SU-DHL-6 (cell line): Measurements from ENCODE around the gene TMEM109.
A peak's percentile ranks its signal among the peaks of the same experiment; 100 is the strongest.

ENCODE experiments used
- H2AFZ ChIP-seq: fragments of 200-600 bp; sonication (generic); 2 replicates; pipeline ENCODE4 v1.6.1; 2014; ENCODE audit warnings: low read depth, mild to moderate bottlenecking, moderate library complexity, mixed read lengths, antibody characterized with exemption, low read length; ENCODE audit not compliant: severe bottlenecking
- H3F3A ChIP-seq: fragments of 200-600 bp; shearing (Covaris generic); 2 replicates; pipeline ENCODE4 v1.6.0; 2016; ENCODE audit warnings: antibody characterized with exemption, mild to moderate bottlenecking; ENCODE audit not compliant: insufficient read depth
- H3K27ac ChIP-seq: fragments of 200-600 bp; sonication (generic); 2 replicates; pipeline ENCODE4 v1.5.1; 2016; ENCODE audit warnings: low read depth, mild to moderate bottlenecking, low read length, moderate library complexity, mixed read lengths
- H3K27me3 ChIP-seq: fragments of 200-600 bp; sonication (generic), shearing (Covaris generic); 2 replicates; pipeline ENCODE4 v1.6.0; 2014; ENCODE audit warnings: mild to moderate bottlenecking, low read length
- H3K36me3 ChIP-seq: fragments of 200-600 bp; sonication (generic); 2 replicates; pipeline ENCODE4 v1.6.1; 2014; ENCODE audit warnings: mild to moderate bottlenecking, low read length, mixed read lengths
- H3K4me2 ChIP-seq: fragments of 300-600, 200-600 bp; shearing (Covaris generic), sonication (generic); 2 replicates; pipeline ENCODE4 v1.6.0; 2014; ENCODE audit warnings: low read length, low read depth, mild to moderate bottlenecking; ENCODE audit not compliant: poor library complexity, severe bottlenecking
- H3K4me3 ChIP-seq: fragments of 200-600 bp; sonication (generic); 2 replicates; pipeline ENCODE4 v1.5.1; 2014; ENCODE audit warnings: antibody characterized with exemption, low read length, mild to moderate bottlenecking, mixed read lengths; ENCODE audit not compliant: insufficient read depth, poor library complexity, severe bottlenecking
- H3K79me2 ChIP-seq: fragments of 200-600 bp; sonication (generic); 2 replicates; pipeline ENCODE4 v1.6.1; 2014; ENCODE audit warnings: mild to moderate bottlenecking, low read length, moderate library complexity; ENCODE audit not compliant: insufficient read depth
- H3K9ac ChIP-seq: fragments of 200-600 bp; sonication (generic); 2 replicates; pipeline ENCODE4 v1.7.0; 2014; ENCODE audit warnings: mild to moderate bottlenecking, low read length
- H3K9me2 ChIP-seq: fragments of 200-600 bp; sonication (generic); replicated peaks from 2 replicates; pipeline ENCODE4 v1.6.1; 2014; ENCODE audit warnings: low read length; ENCODE audit not compliant: insufficient read depth
- H3K9me3 ChIP-seq: fragments of 200-600 bp; sonication (generic); 2 replicates; pipeline ENCODE4 v1.6.1; 2014; ENCODE audit warnings: low read length, mixed read lengths; ENCODE audit not compliant: insufficient read depth
- H4K20me1 ChIP-seq: fragments of 200-600 bp; sonication (generic); 2 replicates; pipeline ENCODE4 v1.6.1; 2014; ENCODE audit warnings: low read depth, mild to moderate bottlenecking, antibody characterized with exemption, low read length, moderate library complexity, mixed read lengths
- EZH2phosphoT487 ChIP-seq: fragments of 200-600 bp; sonication (generic), shearing (Covaris generic); conservative IDR thresholded peaks from 2 replicates; pipeline ENCODE4 v1.6.1; 2018; ENCODE audit warnings: mild to moderate bottlenecking, antibody characterized with exemption, low read length, moderate library complexity, mixed read lengths
- TF ChIP-seq, protein P1 (sequence below): fragments of 200-600 bp; sonication (generic); IDR thresholded peaks from one replicate; pipeline ENCODE4 v1.5.1; 2017; ENCODE audit warnings: antibody characterized with exemption, mild to moderate bottlenecking, low read length, moderate library complexity; ENCODE audit not compliant: insufficient read depth, poor library complexity, severe bottlenecking

Gene TMEM109

GRCh38 chr11:60923800-60924109 is 9.8 kb downstream of the TMEM109 start:
- no peak overlapping the region for H2AFZ ChIP-seq
- no peak overlapping the region for H3K27ac ChIP-seq
- no peaks in the 10 kb centered on the region for H3F3A ChIP-seq
- H3K9ac ChIP-seq = no peak overlapping the region
- H3K4me3 ChIP-seq = no peak overlapping the region
- H3K9me3 ChIP-seq = no peaks in the 10 kb centered on the region
- H3K36me3 ChIP-seq = peaks cover 7% of the 10 kb centered on the region; the same call in 1 of the 2 replicates
- H4K20me1 ChIP-seq = no peaks in the 10 kb centered on the region
- peaks cover 4% of the 10 kb centered on the region; the same call in 1 of the 2 replicates for H3K79me2 ChIP-seq
- no peaks in the 10 kb centered on the region for H3K9me2 ChIP-seq
- TF ChIP-seq, protein P1, sequence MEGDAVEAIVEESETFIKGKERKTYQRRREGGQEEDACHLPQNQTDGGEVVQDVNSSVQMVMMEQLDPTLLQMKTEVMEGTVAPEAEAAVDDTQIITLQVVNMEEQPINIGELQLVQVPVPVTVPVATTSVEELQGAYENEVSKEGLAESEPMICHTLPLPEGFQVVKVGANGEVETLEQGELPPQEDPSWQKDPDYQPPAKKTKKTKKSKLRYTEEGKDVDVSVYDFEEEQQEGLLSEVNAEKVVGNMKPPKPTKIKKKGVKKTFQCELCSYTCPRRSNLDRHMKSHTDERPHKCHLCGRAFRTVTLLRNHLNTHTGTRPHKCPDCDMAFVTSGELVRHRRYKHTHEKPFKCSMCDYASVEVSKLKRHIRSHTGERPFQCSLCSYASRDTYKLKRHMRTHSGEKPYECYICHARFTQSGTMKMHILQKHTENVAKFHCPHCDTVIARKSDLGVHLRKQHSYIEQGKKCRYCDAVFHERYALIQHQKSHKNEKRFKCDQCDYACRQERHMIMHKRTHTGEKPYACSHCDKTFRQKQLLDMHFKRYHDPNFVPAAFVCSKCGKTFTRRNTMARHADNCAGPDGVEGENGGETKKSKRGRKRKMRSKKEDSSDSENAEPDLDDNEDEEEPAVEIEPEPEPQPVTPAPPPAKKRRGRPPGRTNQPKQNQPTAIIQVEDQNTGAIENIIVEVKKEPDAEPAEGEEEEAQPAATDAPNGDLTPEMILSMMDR = no peak
- no peak for TF ChIP-seq EZH2phosphoT487
- no peaks in the 10 kb centered on the region for H3K27me3 ChIP-seq
- H3K4me2 ChIP-seq = no peak overlapping the region

DNA sequence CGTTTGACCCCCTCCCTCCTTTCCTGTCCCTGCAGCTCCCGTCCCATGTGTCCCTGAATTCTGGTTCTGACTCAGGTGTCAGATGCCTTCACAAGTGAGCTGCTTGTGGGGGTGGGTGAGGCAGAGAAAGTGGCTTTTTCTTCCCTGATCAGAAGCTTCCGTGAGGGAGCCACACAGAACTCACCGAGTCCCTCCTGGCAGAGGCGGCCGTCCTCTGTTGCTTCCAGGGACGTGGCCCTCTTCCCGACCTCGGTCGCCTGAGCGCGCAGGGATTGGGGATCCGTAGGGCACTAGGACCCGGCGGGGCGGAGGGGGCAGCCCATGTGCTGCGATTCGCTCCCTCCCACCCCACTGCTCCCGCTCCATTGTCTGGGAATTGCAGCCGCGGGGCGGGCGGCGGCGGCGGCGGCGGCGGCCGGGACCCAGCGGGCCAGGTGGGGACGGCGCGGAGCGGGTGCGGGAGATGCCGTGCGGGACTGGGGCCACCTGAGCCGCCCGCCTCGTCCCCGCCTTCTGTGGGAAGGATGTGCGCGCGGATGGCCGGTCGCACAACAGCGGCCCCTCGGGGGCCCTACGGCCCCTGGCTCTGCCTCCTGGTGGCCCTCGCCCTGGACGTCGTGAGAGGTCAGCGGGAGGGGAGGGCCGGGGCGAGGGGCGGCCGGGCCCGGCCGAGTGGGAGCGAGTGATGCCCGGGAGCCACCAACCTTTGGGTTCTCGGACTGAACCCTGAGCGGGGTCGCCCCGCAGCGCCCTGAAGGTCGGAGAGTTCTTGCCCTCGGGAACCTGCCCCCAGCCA is 10.3 kb downstream of the TMEM109 start, which contains the start of gene TMEM132A:
Gene TMEM132A, plus strand, starts transcription at position 351 of the 796 bp plus-strand sequence. Its CDS starts 174 bp downstream, at position 525.
- TF ChIP-seq, protein P1 = no peak
- no peak for TF ChIP-seq EZH2phosphoT487
- peak within 1 kb of the TSS; percentile 24 for H3K4me2 ChIP-seq

DNA sequence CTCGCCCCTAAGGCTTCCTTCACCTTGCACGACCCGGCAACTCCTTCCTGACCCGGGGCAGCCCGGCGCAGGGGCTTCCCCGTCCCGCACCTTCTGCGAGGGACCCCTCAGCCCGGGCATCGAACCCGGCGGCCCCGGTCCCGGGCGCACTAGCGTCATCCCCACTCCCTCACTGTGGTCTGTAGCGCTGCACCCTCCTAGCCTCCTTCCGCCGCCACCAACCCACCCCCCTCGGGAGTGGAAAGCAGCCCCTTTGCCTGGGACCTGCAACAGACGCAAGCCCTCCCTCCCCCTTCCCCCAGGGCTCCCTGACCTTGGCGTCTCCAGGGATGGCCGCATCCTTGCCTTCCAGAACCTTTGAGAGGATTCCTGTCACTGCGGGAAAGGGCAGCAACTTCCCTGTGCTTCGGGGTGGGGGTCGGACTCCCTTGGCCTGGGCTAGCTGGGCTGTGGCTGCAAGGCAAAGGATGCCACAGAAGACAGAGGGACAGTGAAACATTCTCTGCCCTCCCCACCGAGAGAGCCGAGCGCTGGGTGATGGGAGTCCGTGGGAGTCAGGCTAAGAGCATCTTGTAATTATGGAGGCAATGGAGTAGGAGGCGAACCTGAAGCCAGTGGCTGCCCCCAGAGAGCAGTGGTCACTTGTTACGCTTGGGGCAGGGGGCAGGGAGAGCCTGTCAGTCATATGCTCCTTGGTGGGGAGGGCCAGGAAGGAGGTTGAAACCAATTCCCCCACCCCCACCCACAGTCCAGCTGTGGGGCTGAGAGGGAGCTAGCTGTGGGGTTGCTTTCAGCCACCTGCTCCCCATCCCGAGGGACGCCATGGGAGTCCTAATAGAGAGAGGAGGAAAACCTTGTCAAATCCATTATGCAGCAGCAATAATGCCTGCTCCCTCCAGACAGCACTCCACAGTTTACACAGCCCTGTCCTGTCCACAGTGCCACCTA is 11.2 kb downstream of the TMEM109 start:
- peaks cover 3% of the 10 kb centered on the region; the same call in 1 of the 2 replicates for H3K36me3 ChIP-seq
- peak overlapping the region; percentile 27; the same call in 1 of the 2 replicates for H3K9ac ChIP-seq
- no peaks in the 10 kb centered on the region for H3K9me2 ChIP-seq
- peak overlapping the region; percentile 24 for H3K4me2 ChIP-seq
- no peaks in the 10 kb centered on the region for H3K27me3 ChIP-seq
- no peaks in the 10 kb centered on the region for H3F3A ChIP-seq
- no peaks in the 10 kb centered on the region for H3K79me2 ChIP-seq
- no peaks in the 10 kb centered on the region for H3K9me3 ChIP-seq
- H3K4me3 ChIP-seq = peak overlapping the region; percentile 16
- no peak overlapping the region for H3K27ac ChIP-seq
- TF ChIP-seq EZH2phosphoT487 = no peak
- TF ChIP-seq, protein P1 = no peak
- H4K20me1 ChIP-seq = no peaks in the 10 kb centered on the region
- no peak overlapping the region for H2AFZ ChIP-seq

More for the DNA sequence above, 10.3 kb downstream of the TMEM109 start, which contains the start of gene TMEM132A:
- Histone ChIP-seq H3K79me2 (no peaks in the 10 kb centered on the region), H3K9me3 (no peaks in the 10 kb centered on the region), H3K36me3 (peaks cover 7% of the 10 kb centered on the region; the same call in 1 of the 2 replicates), H3K9me2 (no peaks in the 10 kb centered on the region), H3K27ac (no peak within 1 kb of the TSS), H3K9ac (peak within 1 kb of the TSS; percentile 27; the same call in 1 of the 2 replicates), H2AFZ (no peak within 1 kb of the TSS), H3F3A (no peaks in the 10 kb centered on the region), H3K27me3 (no peaks in the 10 kb centered on the region), H4K20me1 (no peaks in the 10 kb centered on the region), H3K4me3 (peak within 1 kb of the TSS; percentile 16)
